Osteoblast (primary cell): ENCODE measurements around the gene DTX2. TPM values are rescaled to one million over a fixed set of nuclear protein-coding genes. Genes with fewer than 3 reads are reported as not detected.
A peak's percentile ranks its signal among the peaks of the same experiment; 100 is the strongest.

Experiments used
- DNase-seq: peaks from one replicate; pipeline ENCODE4 v3.0.0; 2011; ENCODE audit warnings: low spot score, mixed read lengths; ENCODE audit not compliant: insufficient read length; ENCODE audit errors: missing footprints
- H2AFZ ChIP-seq: 2 replicates; pipeline ENCODE4 v1.6.0; 2011; ENCODE audit warnings: mild to moderate bottlenecking, low read length
- H3K27ac ChIP-seq: 2 replicates; pipeline ENCODE4 v1.5.1; 2011; ENCODE audit warnings: mild to moderate bottlenecking, low read depth, low read length, moderate library complexity
- H3K27me3 ChIP-seq: 2 replicates; pipeline ENCODE4 v1.6.0; 2012; ENCODE audit warnings: mild to moderate bottlenecking, control low read depth, inconsistent platforms, low read length, moderate library complexity; ENCODE audit not compliant: insufficient read depth
- H3K36me3 ChIP-seq: 2 replicates; pipeline ENCODE4 v1.5.1; 2011; ENCODE audit warnings: mild to moderate bottlenecking, low read length, control low read depth, moderate library complexity; ENCODE audit not compliant: insufficient read depth
- H3K4me1 ChIP-seq: 2 replicates; pipeline ENCODE4 v1.5.1; 2011; ENCODE audit warnings: mild to moderate bottlenecking, low read length, control low read depth, moderate library complexity; ENCODE audit not compliant: insufficient read depth
- H3K4me2 ChIP-seq: 2 replicates; pipeline ENCODE4 v1.6.0; 2011; ENCODE audit warnings: mild to moderate bottlenecking, low read length; ENCODE audit not compliant: insufficient read depth
- H3K4me3 ChIP-seq: fragments of 200-600 bp; sonication (generic); 3 replicates; pipeline ENCODE4 v1.5.1; 2012; ENCODE audit warnings: mild to moderate bottlenecking, low read length, inconsistent platforms; ENCODE audit not compliant: insufficient read depth
- H3K79me2 ChIP-seq: 2 replicates; pipeline ENCODE4 v1.6.0; 2012; ENCODE audit warnings: mild to moderate bottlenecking, low read length, control low read depth, inconsistent platforms; ENCODE audit not compliant: insufficient read depth
- H3K9me3 ChIP-seq: 2 replicates; pipeline ENCODE4 v1.5.1; 2011; ENCODE audit warnings: low read depth, low read length, control low read depth
- H4K20me1 ChIP-seq: 2 replicates; pipeline ENCODE4 v1.6.0; 2012; ENCODE audit warnings: mild to moderate bottlenecking, low read length, control low read depth; ENCODE audit not compliant: insufficient read depth
- total RNA-seq: library from RNA; depleted of rRNA; stranded (reverse); fragments of >200 nt; gene quantifications from 2 replicates; pipeline ENCODE4 v1.2.3, GENCODE V29; 2012
- TF ChIP-seq, protein P1 (sequence below): IDR thresholded peaks from 2 replicates; pipeline ENCODE4 v1.5.1; 2011; ENCODE audit warnings: mild to moderate bottlenecking, low read depth, low read length, moderate library complexity; ENCODE audit errors: extremely low read depth

Gene DTX2
- total RNA-seq, 1 donor = 14.5 TPM

DNA sequence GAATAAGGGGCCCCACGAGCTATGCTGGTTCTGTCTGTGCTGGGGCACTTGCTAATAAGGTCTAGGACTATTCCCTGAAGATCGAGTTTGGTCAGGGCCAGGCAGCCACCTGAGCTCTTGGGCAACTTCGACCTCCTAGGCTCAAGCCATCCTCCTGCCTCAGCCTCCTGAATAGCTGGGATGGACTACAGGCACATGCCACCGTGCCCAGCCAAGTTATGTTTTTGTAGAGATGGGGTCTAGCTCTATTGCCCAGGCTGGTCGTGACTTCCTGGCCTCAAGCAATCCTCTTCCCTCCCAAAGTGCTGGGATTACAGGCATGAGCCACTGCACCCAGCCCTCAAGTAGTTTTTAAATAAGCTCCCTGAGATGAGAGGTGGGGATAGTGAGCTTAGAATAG, 33.9 kb upstream of the DTX2 start:
- Histone ChIP-seq H3K4me2 (no peak overlapping the region), H3K36me3 (no peaks in the 10 kb centered on the region), H3K9me3 (no peaks in the 10 kb centered on the region), H3K4me3 (no peak overlapping the region), H2AFZ (no peak overlapping the region), H3K79me2 (no peaks in the 10 kb centered on the region), H3K27ac (no peak overlapping the region), H3K4me1 (peaks cover 11% of the 10 kb centered on the region), H4K20me1 (no peaks in the 10 kb centered on the region), H3K27me3 (no peaks in the 10 kb centered on the region)
- TF ChIP-seq, protein P1, sequence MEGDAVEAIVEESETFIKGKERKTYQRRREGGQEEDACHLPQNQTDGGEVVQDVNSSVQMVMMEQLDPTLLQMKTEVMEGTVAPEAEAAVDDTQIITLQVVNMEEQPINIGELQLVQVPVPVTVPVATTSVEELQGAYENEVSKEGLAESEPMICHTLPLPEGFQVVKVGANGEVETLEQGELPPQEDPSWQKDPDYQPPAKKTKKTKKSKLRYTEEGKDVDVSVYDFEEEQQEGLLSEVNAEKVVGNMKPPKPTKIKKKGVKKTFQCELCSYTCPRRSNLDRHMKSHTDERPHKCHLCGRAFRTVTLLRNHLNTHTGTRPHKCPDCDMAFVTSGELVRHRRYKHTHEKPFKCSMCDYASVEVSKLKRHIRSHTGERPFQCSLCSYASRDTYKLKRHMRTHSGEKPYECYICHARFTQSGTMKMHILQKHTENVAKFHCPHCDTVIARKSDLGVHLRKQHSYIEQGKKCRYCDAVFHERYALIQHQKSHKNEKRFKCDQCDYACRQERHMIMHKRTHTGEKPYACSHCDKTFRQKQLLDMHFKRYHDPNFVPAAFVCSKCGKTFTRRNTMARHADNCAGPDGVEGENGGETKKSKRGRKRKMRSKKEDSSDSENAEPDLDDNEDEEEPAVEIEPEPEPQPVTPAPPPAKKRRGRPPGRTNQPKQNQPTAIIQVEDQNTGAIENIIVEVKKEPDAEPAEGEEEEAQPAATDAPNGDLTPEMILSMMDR = no peak
- peak; percentile 23 for DNase-seq

DNA sequence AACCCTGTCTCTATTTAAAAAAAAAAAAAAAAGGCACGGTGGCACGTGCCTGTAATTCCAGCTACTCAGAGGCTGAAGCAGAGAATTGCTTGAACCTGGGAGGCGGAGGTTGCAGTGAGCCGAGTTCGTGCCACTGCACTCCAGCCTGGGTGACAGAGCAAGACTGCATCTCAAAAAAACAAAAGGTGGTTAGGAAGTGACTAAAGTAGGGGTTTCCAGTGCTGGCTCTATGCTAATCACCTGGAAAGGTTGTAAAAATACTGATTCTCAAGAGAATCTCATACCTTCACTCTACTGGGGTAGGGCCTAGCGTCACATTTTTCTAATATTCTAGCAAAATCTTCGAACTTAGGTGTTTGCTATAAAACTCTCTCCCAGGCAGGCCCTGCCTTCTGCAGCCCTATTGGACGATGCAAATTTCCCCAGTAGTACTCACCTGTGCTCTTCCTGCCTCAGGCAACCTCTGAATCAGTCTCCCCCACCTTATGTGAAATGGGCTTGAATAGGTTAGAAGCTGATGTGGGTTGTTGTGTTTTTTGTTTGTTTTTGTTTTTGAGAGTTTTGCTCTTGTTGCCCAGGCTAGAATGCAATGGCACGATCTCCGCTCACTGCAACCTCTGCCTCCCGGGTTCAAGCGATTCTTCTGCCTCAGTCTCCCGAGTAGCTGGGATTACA, 33.2 kb upstream of the DTX2 start:
- no peak overlapping the region for H3K27ac ChIP-seq
- H4K20me1 ChIP-seq = no peaks in the 10 kb centered on the region
- TF ChIP-seq, protein P1 = no peak
- H3K79me2 ChIP-seq = no peaks in the 10 kb centered on the region
- H3K4me2 ChIP-seq = no peak overlapping the region
- H3K9me3 ChIP-seq = no peaks in the 10 kb centered on the region
- no peaks in the 10 kb centered on the region for H3K36me3 ChIP-seq
- H3K27me3 ChIP-seq = no peaks in the 10 kb centered on the region
- DNase-seq = no peak
- H3K4me3 ChIP-seq = no peak overlapping the region
- no peak overlapping the region for H2AFZ ChIP-seq
- H3K4me1 ChIP-seq = peaks cover 7% of the 10 kb centered on the region

DNA sequence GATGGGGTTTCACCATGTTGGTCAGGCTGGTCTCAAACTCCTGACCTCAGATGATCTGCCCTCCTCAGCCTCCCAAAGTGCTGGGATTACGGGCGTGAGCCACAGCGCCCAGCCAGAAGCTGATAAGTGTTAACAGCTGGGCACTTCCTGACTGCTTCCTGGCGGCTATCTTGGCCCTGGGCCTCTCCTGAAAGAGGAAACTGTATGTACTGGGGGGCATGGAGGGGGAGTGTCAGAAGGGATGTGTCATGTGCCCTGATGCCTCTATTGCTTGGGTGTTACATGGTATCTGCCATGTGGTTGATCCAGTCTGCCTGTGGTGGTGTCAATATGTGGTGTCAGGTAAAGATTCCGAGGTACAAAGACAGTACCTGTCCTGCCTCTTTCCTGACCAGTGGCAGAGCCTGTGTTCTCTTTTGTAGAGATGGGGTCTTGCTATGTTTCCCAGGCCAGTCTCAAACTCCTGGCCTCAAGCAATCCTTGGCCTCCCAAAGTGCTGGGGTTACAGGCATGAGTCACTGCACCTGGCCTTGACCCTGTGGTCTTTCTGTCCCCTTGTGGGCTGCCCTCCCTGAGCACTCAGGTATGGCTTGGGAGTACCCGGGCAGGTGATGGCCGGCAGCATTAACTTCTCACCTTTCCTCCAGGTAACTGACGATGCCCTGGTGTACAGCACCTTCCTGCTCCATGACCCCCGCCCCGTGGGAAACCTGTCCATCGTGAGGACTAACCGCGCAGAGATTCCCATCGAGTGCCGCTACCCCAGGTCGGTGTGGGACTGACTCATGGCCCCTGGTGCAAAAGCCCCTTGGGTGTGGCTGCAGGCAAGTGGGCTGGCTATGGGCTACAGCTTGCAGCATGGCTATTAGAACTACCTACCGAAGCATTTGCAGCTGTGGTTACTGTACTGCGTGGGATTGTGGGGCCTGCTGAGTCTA, 32.4 kb upstream of the DTX2 start:
- Histone ChIP-seq H3K4me1 (no peaks in the 10 kb centered on the region), H3K9me3 (no peaks in the 10 kb centered on the region), H2AFZ (no peak overlapping the region), H3K4me2 (no peak overlapping the region), H3K27ac (no peak overlapping the region), H3K4me3 (no peak overlapping the region), H3K27me3 (no peaks in the 10 kb centered on the region), H3K79me2 (no peaks in the 10 kb centered on the region), H3K36me3 (no peaks in the 10 kb centered on the region), H4K20me1 (no peaks in the 10 kb centered on the region)
- TF ChIP-seq, protein P1 = no peak
- peak; percentile 80 for DNase-seq

DNA sequence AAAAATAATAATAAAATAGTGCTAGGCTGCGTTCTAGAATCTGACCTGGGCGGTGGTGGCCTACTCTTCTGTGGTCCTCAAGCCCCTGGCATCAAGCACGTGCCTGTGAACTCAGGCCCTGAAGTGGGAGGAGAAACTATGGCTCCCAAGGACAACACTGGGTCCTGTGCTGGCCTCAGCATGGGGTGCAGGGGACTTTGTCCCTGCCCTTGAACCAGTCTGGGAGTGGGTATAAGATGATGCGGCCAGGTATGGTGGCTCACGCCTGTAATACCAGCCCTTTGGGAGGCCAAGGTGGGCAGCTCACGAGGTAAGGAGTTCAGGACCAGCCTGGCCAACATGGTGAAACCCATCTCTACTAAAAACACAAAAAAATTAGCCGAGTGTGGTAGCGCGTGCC, 31.3 kb upstream of the DTX2 start:
- Histone ChIP-seq H3K27ac (no peak overlapping the region), H3K27me3 (no peaks in the 10 kb centered on the region), H3K9me3 (no peaks in the 10 kb centered on the region), H2AFZ (no peak overlapping the region), H3K4me1 (no peaks in the 10 kb centered on the region), H3K4me2 (no peak overlapping the region), H3K79me2 (no peaks in the 10 kb centered on the region), H4K20me1 (no peaks in the 10 kb centered on the region), H3K4me3 (no peak overlapping the region), H3K36me3 (no peaks in the 10 kb centered on the region)
- TF ChIP-seq, protein P1 = no peak
- DNase-seq = no peak
